GM18519 (cell line): Measurements from ENCODE around the gene TLCD4.
"Not testable (repeated sequence)": the region's sequence is repeated elsewhere in the genome, so short reads cannot be mapped to it uniquely, and the experiment has no call there.

Source experiments
- ATAC-seq: cut with Tn5 transposase; IDR thresholded peaks from one replicate; pipeline ENCODE4 v1.9.1; 2021; ENCODE audit warnings: mild to moderate bottlenecking, moderate library complexity; ENCODE audit not compliant: unreplicated experiment, low FRiP score

The TLCD4 gene

GRCh38 chr1:95140791-95141190, 23.6 kb downstream of the TLCD4 start:
- no peak for ATAC-seq

- no peak for ATAC-seq
These were observed 28.3 kb downstream of the TLCD4 start for GRCh38 chr1:95145493-95145892.

- peak; percentile 60 for ATAC-seq
These were observed 29.5 kb downstream of the TLCD4 start for GRCh38 chr1:95146637-95147036.

- ATAC-seq, result no peak
These were observed 36.9 kb downstream of the TLCD4 start for GRCh38 chr1:95154096-95154495.

- not testable (repeated sequence) for ATAC-seq
These were observed 48.4 kb downstream of the TLCD4 start for GRCh38 chr1:95165569-95165968.
